ENCODE results near the gene EPB41L2. TPM values are rescaled to one million over a fixed set of nuclear protein-coding genes. Genes with fewer than 3 reads are reported as not detected.

EPB41L2 gene
- total RNA-seq, 1 experiment from 2014 or later = 74.8 TPM

- Histone ChIP-seq H3K9me2 (ENCODE audit: insufficient read depth) (no peaks in the 10 kb centered on the region), H3K36me3 (ENCODE audit: control insufficient read depth in 1 of 2, insufficient read depth in 2 of 2, low read length in 2 of 2) (no peaks in the 10 kb centered on the region), H2AFZ (ENCODE audit: low read depth, low read length, poor library complexity, severe bottlenecking) (no peak overlapping the region), H3K27me3 (ENCODE audit: insufficient read depth, low read length) (no peaks in the 10 kb centered on the region), H3K9ac (ENCODE audit: low read length) (no peak overlapping the region), H3K4me2 (ENCODE audit: low read length) (no peak overlapping the region), H4K20me1 (ENCODE audit: insufficient read depth) (no peaks in the 10 kb centered on the region), H3K79me2 (ENCODE audit: insufficient read depth, low read length) (peaks cover 44% of the 10 kb centered on the region), H3K4me1 (ENCODE audit: control insufficient read depth in 1 of 2, insufficient read depth in 2 of 2, low read length in 2 of 2) (no peaks in the 10 kb centered on the region), H3K9me3 (ENCODE audit: control insufficient read depth in 1 of 2, insufficient read depth in 1 of 2, low read depth in 1 of 2, low read length in 2 of 2) (no peaks in the 10 kb centered on the region), H3K4me3 (replicated peaks in 1 of 2; ENCODE audit: low read depth in 1 of 2, low read length in 2 of 2) (no peak overlapping the region), H3K27ac (ENCODE audit: low read depth, low read length) (no peak overlapping the region)
- ATAC-seq (no peak), DNase-seq (ENCODE audit: low read depth, low spot score) (no peak)
- ChIA-PET RAD21 (ENCODE audit: low non-redundant PET in 1 of 2, low total read pairs in 2 of 2, uncharacterized antibody in 2 of 2, unreplicated experiment in 2 of 2) (no interaction called here), CTCF (no interaction called here), POLR2A (no interaction called here)
- intact Hi-C loops (cut with micrococcal nuclease) = no loop called here
- TF ChIP-seq CTCF (IDR thresholded peaks at IDR 0.05 in 2 of 3, conservative IDR thresholded peaks at IDR 0.05 in 1 of 3; ENCODE audit: borderline replicate concordance in 1 of 3, insufficient read depth in 1 of 3, low read depth in 2 of 3, low read length in 2 of 3) (no peak), ZNF274 (IDR thresholded peaks at IDR 0.05; ENCODE audit: low read depth, low read length) (no peak), EGR1 (IDR thresholded peaks at IDR 0.05; ENCODE audit: low read depth) (no peak), YY1 (IDR thresholded peaks at IDR 0.05; ENCODE audit: extremely low read depth, insufficient replicate concordance, low read depth, low read length) (no peak)
- TF ChIP-seq, protein P1, sequence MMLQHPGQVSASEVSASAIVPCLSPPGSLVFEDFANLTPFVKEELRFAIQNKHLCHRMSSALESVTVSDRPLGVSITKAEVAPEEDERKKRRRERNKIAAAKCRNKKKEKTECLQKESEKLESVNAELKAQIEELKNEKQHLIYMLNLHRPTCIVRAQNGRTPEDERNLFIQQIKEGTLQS (IDR thresholded peaks at IDR 0.05) = no peak
- no TSS peak for BruUV-seq (replicated peaks)
Observed at GRCh38 chr6:131039345-131039680, 23.7 kb downstream of the EPB41L2 start.

DNA sequence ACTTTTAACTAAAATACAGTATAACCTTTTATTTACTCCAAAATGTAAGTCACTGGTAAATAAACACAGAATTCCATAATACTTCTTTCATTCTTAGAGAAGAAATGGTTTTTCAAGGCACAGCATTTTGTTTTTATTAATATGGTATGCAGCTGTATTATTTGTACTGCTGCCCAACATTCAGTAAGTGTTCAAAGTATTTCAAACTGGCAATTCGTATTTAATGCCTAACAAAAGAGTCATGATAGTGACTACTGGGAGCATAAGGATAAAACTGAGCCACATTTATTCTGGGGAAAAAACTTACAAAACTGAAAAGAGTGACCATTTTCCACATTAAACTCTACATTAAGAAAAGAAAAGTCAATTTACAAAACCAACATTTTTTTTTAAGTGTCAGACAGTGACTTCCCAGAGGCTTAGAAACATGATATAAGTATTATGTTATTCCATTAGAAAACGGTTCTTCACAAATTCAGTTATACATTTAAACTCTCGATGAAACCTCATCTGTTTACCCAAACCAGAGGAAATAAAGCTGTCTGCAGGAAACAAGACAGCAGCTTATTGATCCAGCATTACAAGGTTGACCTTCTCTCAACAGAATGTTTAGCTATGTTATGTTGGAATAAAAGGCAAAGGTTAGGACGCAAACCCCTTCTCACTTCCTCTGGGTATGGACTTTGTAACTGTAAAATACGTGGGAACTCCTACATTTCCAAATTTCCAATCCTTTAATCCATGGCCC, 24.3 kb downstream of the EPB41L2 start:
- ChIA-PET POLR2A (no interaction called here), CTCF (no interaction called here), RAD21 (ENCODE audit: low non-redundant PET in 1 of 2, low total read pairs in 2 of 2, uncharacterized antibody in 2 of 2, unreplicated experiment in 2 of 2) (no interaction called here)
- H3K9me2 ChIP-seq (ENCODE audit: insufficient read depth) = no peaks in the 10 kb centered on the region
- DNase-seq (ENCODE audit: low read depth, low spot score) = no peak
- H3K36me3 ChIP-seq (ENCODE audit: control insufficient read depth in 1 of 2, insufficient read depth in 2 of 2, low read length in 2 of 2) = no peaks in the 10 kb centered on the region
- no peaks in the 10 kb centered on the region for H3K9me3 ChIP-seq (ENCODE audit: control insufficient read depth in 1 of 2, insufficient read depth in 1 of 2, low read depth in 1 of 2, low read length in 2 of 2)
- H4K20me1 ChIP-seq (ENCODE audit: insufficient read depth) = no peaks in the 10 kb centered on the region
- H3K4me1 ChIP-seq (ENCODE audit: control insufficient read depth in 1 of 2, insufficient read depth in 2 of 2, low read length in 2 of 2) = no peaks in the 10 kb centered on the region
- no peak overlapping the region for H3K4me3 ChIP-seq (replicated peaks in 1 of 2; ENCODE audit: low read depth in 1 of 2, low read length in 2 of 2)
- no peaks in the 10 kb centered on the region for H3K27me3 ChIP-seq (ENCODE audit: insufficient read depth, low read length)
- TF ChIP-seq RAD21 (IDR thresholded peaks at IDR 0.05; ENCODE audit: low read depth) (no peak), JUND (IDR thresholded peaks at IDR 0.05) (no peak), SRF (IDR thresholded peaks at IDR 0.05; ENCODE audit: low read depth) (no peak), ELF1 (IDR thresholded peaks at IDR 0.05; ENCODE audit: borderline replicate concordance, low read depth) (no peak)
- TF ChIP-seq, protein P2, sequence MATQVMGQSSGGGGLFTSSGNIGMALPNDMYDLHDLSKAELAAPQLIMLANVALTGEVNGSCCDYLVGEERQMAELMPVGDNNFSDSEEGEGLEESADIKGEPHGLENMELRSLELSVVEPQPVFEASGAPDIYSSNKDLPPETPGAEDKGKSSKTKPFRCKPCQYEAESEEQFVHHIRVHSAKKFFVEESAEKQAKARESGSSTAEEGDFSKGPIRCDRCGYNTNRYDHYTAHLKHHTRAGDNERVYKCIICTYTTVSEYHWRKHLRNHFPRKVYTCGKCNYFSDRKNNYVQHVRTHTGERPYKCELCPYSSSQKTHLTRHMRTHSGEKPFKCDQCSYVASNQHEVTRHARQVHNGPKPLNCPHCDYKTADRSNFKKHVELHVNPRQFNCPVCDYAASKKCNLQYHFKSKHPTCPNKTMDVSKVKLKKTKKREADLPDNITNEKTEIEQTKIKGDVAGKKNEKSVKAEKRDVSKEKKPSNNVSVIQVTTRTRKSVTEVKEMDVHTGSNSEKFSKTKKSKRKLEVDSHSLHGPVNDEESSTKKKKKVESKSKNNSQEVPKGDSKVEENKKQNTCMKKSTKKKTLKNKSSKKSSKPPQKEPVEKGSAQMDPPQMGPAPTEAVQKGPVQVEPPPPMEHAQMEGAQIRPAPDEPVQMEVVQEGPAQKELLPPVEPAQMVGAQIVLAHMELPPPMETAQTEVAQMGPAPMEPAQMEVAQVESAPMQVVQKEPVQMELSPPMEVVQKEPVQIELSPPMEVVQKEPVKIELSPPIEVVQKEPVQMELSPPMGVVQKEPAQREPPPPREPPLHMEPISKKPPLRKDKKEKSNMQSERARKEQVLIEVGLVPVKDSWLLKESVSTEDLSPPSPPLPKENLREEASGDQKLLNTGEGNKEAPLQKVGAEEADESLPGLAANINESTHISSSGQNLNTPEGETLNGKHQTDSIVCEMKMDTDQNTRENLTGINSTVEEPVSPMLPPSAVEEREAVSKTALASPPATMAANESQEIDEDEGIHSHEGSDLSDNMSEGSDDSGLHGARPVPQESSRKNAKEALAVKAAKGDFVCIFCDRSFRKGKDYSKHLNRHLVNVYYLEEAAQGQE (IDR thresholded peaks at IDR 0.05; ENCODE audit: low read depth) = no peak
- H2AFZ ChIP-seq (ENCODE audit: low read depth, low read length, poor library complexity, severe bottlenecking) = no peak overlapping the region
- no TSS peak for BruUV-seq (replicated peaks)
- no peak overlapping the region for H3K9ac ChIP-seq (ENCODE audit: low read length)
- ATAC-seq = no peak
- no peak overlapping the region for H3K4me2 ChIP-seq (ENCODE audit: low read length)
- peaks cover 49% of the 10 kb centered on the region for H3K79me2 ChIP-seq (ENCODE audit: insufficient read depth, low read length)
- no peak overlapping the region for H3K27ac ChIP-seq (ENCODE audit: low read depth, low read length)
- intact Hi-C loops (cut with micrococcal nuclease) = no loop called here
